Fibroblast of lung (primary cell): ENCODE results near the gene PPT1. TPM values are rescaled to one million over a fixed set of nuclear protein-coding genes. Genes with fewer than 3 reads are reported as not detected.

ENCODE experiments used
- DNase-seq, 2 donors: peaks; one replicate each; pipeline versions ENCODE4 v3.0.0 to v3.0.0-alpha.2; 2010; ENCODE audit warnings: low read depth in 2 of 2
- H2AFZ ChIP-seq: 2 replicates; pipeline ENCODE4 v1.5.1; 2012; ENCODE audit warnings: low read length, control low read depth, inconsistent platforms
- H3K27ac ChIP-seq: 2 replicates; pipeline ENCODE4 v1.5.1; 2011; ENCODE audit warnings: low read length, control low read depth; ENCODE audit not compliant: insufficient read depth
- H3K27me3 ChIP-seq: 2 replicates; pipeline ENCODE4 v1.5.1; 2011; ENCODE audit warnings: mild to moderate bottlenecking, low read length; ENCODE audit not compliant: control insufficient read depth, insufficient read depth
- H3K36me3 ChIP-seq: 2 replicates; pipeline ENCODE4 v1.5.1; 2011; ENCODE audit warnings: low read length; ENCODE audit not compliant: control insufficient read depth, insufficient read depth
- H3K4me1 ChIP-seq: 2 replicates; pipeline ENCODE4 v1.5.1; 2011; ENCODE audit warnings: low read length; ENCODE audit not compliant: control insufficient read depth, insufficient read depth; ENCODE audit errors: extremely low read depth
- H3K4me2 ChIP-seq: 2 replicates; pipeline ENCODE4 v1.5.1; 2011; ENCODE audit warnings: low read length, control low read depth; ENCODE audit not compliant: insufficient read depth; ENCODE audit errors: extremely low read depth
- H3K4me3 ChIP-seq, 4 experiments: fragments of 200-600 bp in 1 of 4; sonication (generic) in 1 of 4; replicated peaks in 1 of 4; 2 replicates each; pipeline ENCODE4 v1.5.1; 2011 to 2016; ENCODE audit warnings: low read length in 4 of 4, low read depth in 3 of 4, mild to moderate bottlenecking in 3 of 4, control low read depth in 2 of 4, inconsistent platforms in 1 of 4, mixed read lengths in 1 of 4; ENCODE audit not compliant: insufficient read depth in 1 of 4; ENCODE audit errors: control extremely low read depth in 1 of 4
- H3K79me2 ChIP-seq: 2 replicates; pipeline ENCODE4 v1.5.1; 2012; ENCODE audit warnings: mild to moderate bottlenecking, low read length, inconsistent platforms; ENCODE audit not compliant: control insufficient read depth, insufficient read depth
- H3K9ac ChIP-seq: 2 replicates; pipeline ENCODE4 v1.5.1; 2011; ENCODE audit warnings: mild to moderate bottlenecking, low read length, control low read depth; ENCODE audit not compliant: insufficient read depth
- H3K9me3 ChIP-seq: 2 replicates; pipeline ENCODE4 v1.5.1; 2012; ENCODE audit warnings: low read depth, low read length; ENCODE audit not compliant: control insufficient read depth, insufficient read depth
- H4K20me1 ChIP-seq: 2 replicates; pipeline ENCODE4 v1.5.1; 2011; ENCODE audit warnings: low read length; ENCODE audit not compliant: control insufficient read depth, insufficient read depth; ENCODE audit errors: extremely low read depth
- CTCF ChIP-seq, 2 donors: IDR thresholded peaks in 1 of 2; conservative IDR thresholded peaks in 1 of 2; 1 replicate in 1 of 2; 2 replicates in 1 of 2; pipeline ENCODE4 v1.5.1; 2011 to 2012; ENCODE audit warnings: low read length in 2 of 2, control low read depth in 1 of 2, inconsistent platforms in 1 of 2, low read depth in 1 of 2, mild to moderate bottlenecking in 1 of 2
- EZH2 ChIP-seq: IDR thresholded peaks from 2 replicates; pipeline ENCODE4 v1.5.1; 2012; ENCODE audit warnings: low read length, control low read depth, mild to moderate bottlenecking; ENCODE audit errors: missing control alignments
- polyA minus RNA-seq: library from RNA; depleted of rRNA, polyadenylated mRNA; stranded (reverse); fragments of >200 nt; gene quantifications from 2 replicates; pipeline ENCODE4 v1.2.3, GENCODE V29; 2011; ENCODE audit warnings: low replicate concordance
- polyA plus RNA-seq, 2 donors: library from polyadenylated mRNA; depleted of rRNA in 1 of 2; stranded (reverse) in 1 of 2; unstranded in 1 of 2; fragments of >200 nt; gene quantifications; 2 replicates each; pipeline ENCODE4 v1.2.1, GENCODE V29; 2011 to 2012; ENCODE audit warnings: missing spikeins in 1 of 2
- total RNA-seq: library from RNA; depleted of rRNA; stranded (reverse); fragments of >200 nt; gene quantifications from 2 replicates; pipeline ENCODE4 v1.2.1, GENCODE V29; 2014

PPT1 gene
- total RNA-seq: 39.8 and 41.0 TPM in 2 replicates
- 70.0 and 81.1 TPM in 2 replicates for polyA plus RNA-seq
- polyA plus RNA-seq (2012): 62.4 and 66.0 TPM in 2 replicates
- polyA minus RNA-seq: 42.8 and 65.2 TPM in 2 replicates

GRCh38 chr1:40096977-40097782, at the start of gene PPT1:
Gene PPT1, minus strand, starts transcription at chr1:40097252. Its CDS starts 14 bp downstream, at chr1:40097238.
- Histone ChIP-seq H3K79me2 (peaks cover 12% of the 10 kb centered on the region), H3K4me2 (peak within 1 kb of the TSS; percentile 96), H3K27ac (peak within 1 kb of the TSS; percentile 64), H2AFZ (peak within 1 kb of the TSS; percentile 98), H4K20me1 (no peaks in the 10 kb centered on the region), H3K27me3 (no peaks in the 10 kb centered on the region), H3K9me3 (no peaks in the 10 kb centered on the region), H3K4me3 (peak within 1 kb of the TSS; percentile 82 to 90 (median 86)), H3K36me3 (no peaks in the 10 kb centered on the region), H3K4me1 (peaks cover 4% of the 10 kb centered on the region), H3K9ac (peak within 1 kb of the TSS; percentile 66)
- TF ChIP-seq EZH2 (no peak), CTCF (conservative IDR thresholded peaks at IDR 0.05 in 1 of 2, IDR thresholded peaks at IDR 0.05 in 1 of 2; ENCODE audit: low read depth in 1 of 2, low read length in 2 of 2) (peak; percentile 13 to 27)
- peak; percentile 65 to 67 for DNase-seq

- Histone ChIP-seq H3K79me2 (no peaks in the 10 kb centered on the region), H3K4me1 (no peaks in the 10 kb centered on the region), H3K9me3 (no peaks in the 10 kb centered on the region), H3K4me3 (no peak overlapping the region), H3K27me3 (peaks cover 9% of the 10 kb centered on the region), H3K4me2 (no peak overlapping the region), H4K20me1 (no peaks in the 10 kb centered on the region), H3K9ac (no peak overlapping the region), H2AFZ (no peak overlapping the region), H3K27ac (no peak overlapping the region), H3K36me3 (no peaks in the 10 kb centered on the region)
- TF ChIP-seq CTCF (conservative IDR thresholded peaks at IDR 0.05 in 1 of 2, IDR thresholded peaks at IDR 0.05 in 1 of 2; ENCODE audit: low read depth in 1 of 2, low read length in 2 of 2) (peak; percentile 78 to 81), EZH2 (no peak)
- DNase-seq: peak; percentile 55 to 75
These were observed 47.0 kb upstream of the PPT1 start for GRCh38 chr1:40143891-40144575.

- TF ChIP-seq CTCF (conservative IDR thresholded peaks at IDR 0.05 in 1 of 2, IDR thresholded peaks at IDR 0.05 in 1 of 2; ENCODE audit: low read depth in 1 of 2, low read length in 2 of 2) (no peak), EZH2 (no peak)
- Histone ChIP-seq H4K20me1 (no peaks in the 10 kb centered on the region), H3K4me3 (no peak overlapping the region), H3K9me3 (no peaks in the 10 kb centered on the region), H2AFZ (no peak overlapping the region), H3K4me1 (no peaks in the 10 kb centered on the region), H3K36me3 (no peaks in the 10 kb centered on the region), H3K27me3 (peaks cover 9% of the 10 kb centered on the region), H3K4me2 (no peak overlapping the region), H3K79me2 (no peaks in the 10 kb centered on the region), H3K27ac (no peak overlapping the region), H3K9ac (no peak overlapping the region)
- peak in 1 of 2 donors; percentile 81 for DNase-seq
These were observed 45.0 kb upstream of the PPT1 start for GRCh38 chr1:40141878-40142535.
